Lower lobe of right lung (tissue), 2 donors: ENCODE measurements around the gene PRKCH. TPM values are rescaled to one million over a fixed set of nuclear protein-coding genes. Genes with fewer than 3 reads are reported as not detected.
A peak's percentile ranks its signal among the peaks of the same experiment; 100 is the strongest.

ENCODE experiments used
- ATAC-seq, 2 donors: fragments of 200-7000 bp; cut with Tn5 transposase; one replicate each; pipeline ENCODE4 v1.9.1; 2020 to 2022; ENCODE audit warnings: mild to moderate bottlenecking in 2 of 2, moderate library complexity in 2 of 2
- DNase-seq: peaks from one replicate; pipeline ENCODE4 v3.0.0-alpha.2; 2020
- H3K27ac ChIP-seq: fragments of 200-600 bp; one replicate; pipeline ENCODE4 v1.8.0; 2022
- H3K27me3 ChIP-seq: fragments of 200-600 bp; one replicate; pipeline ENCODE4 v1.8.0; 2022; ENCODE audit warnings: low read depth
- H3K36me3 ChIP-seq: fragments of 200-600 bp; one replicate; pipeline ENCODE4 v1.8.0; 2022; ENCODE audit warnings: mild to moderate bottlenecking
- H3K4me1 ChIP-seq: fragments of 200-600 bp; one replicate; pipeline ENCODE4 v1.8.0; 2022
- H3K4me3 ChIP-seq: fragments of 200-600 bp; one replicate; pipeline ENCODE4 v1.8.0; 2022; ENCODE audit warnings: mild to moderate bottlenecking
- H3K9me3 ChIP-seq: fragments of 200-600 bp; one replicate; pipeline ENCODE4 v1.8.0; 2022
- CTCF ChIP-seq: fragments of 200-600 bp; IDR thresholded peaks from one replicate; pipeline ENCODE4 v1.8.0; 2022; ENCODE audit warnings: antibody characterized with exemption, mild to moderate bottlenecking
- intact Hi-C: fragments of 100-400 bp; cut with DNase I; formaldehyde crosslinking; loops from one replicate; pipeline ENCODE4 v1.11.0; 2022
- total RNA-seq: library from RNA; stranded (reverse); fragmentation: NEBNext Ultra II Directional; extraction: Animal tissue kit (Norgen Biotek cat#: 25700); gene quantifications from one replicate; pipeline ENCODE4 v1.2.1, GENCODE V29; 2021
- donor health status: DM: no; HTN: yes; CAD: no; lungs with severe emphysema.

The PRKCH gene
- total RNA-seq, 1 donor from 2014 or later, result 60.9 TPM

- peak overlapping the region; percentile 26 for H3K27ac ChIP-seq
- intact Hi-C loops, result no loop called here
Observed at GRCh38 chr14:61335671-61336275, 14.4 kb downstream of the PRKCH start.

GRCh38 chr14:61337893-61338292, 16.5 kb downstream of the PRKCH start:
- no peak for DNase-seq
- Histone ChIP-seq H3K9me3 (no peaks in the 10 kb centered on the region), H3K27ac (peak overlapping the region; percentile 70), H3K27me3 (no peaks in the 10 kb centered on the region), H3K4me3 (no peak overlapping the region), H3K4me1 (peaks cover 47% of the 10 kb centered on the region), H3K36me3 (no peaks in the 10 kb centered on the region)
- intact Hi-C loops, result no loop called here
- TF ChIP-seq CTCF, result no peak
- peak in 1 of 2 donors; percentile 39 for ATAC-seq

More at GRCh38 chr14:61335671-61336275, 14.4 kb downstream of the PRKCH start:
- DNase-seq (no peak), ATAC-seq (peak; percentile 67 to 68)
- no peak for TF ChIP-seq CTCF
- Histone ChIP-seq H3K4me1 (peaks cover 35% of the 10 kb centered on the region), H3K9me3 (no peaks in the 10 kb centered on the region), H3K36me3 (no peaks in the 10 kb centered on the region), H3K27me3 (no peaks in the 10 kb centered on the region), H3K4me3 (no peak overlapping the region)

- Histone ChIP-seq H3K4me3 (no peak overlapping the region), H3K36me3 (no peaks in the 10 kb centered on the region), H3K27me3 (no peaks in the 10 kb centered on the region), H3K4me1 (peaks cover 52% of the 10 kb centered on the region), H3K27ac (no peak overlapping the region), H3K9me3 (no peaks in the 10 kb centered on the region)
- ATAC-seq (no peak), DNase-seq (no peak)
- intact Hi-C loops, result no loop called here
- no peak for TF ChIP-seq CTCF
Observed at GRCh38 chr14:61338457-61338856, 17.1 kb downstream of the PRKCH start.

- Histone ChIP-seq H3K9me3 (no peaks in the 10 kb centered on the region), H3K4me1 (peaks cover 62% of the 10 kb centered on the region), H3K27ac (peak overlapping the region; percentile 83), H3K4me3 (no peak overlapping the region), H3K36me3 (no peaks in the 10 kb centered on the region), H3K27me3 (no peaks in the 10 kb centered on the region)
- ATAC-seq (no peak), DNase-seq (no peak)
- intact Hi-C loops, result no loop called here
- no peak for TF ChIP-seq CTCF
Observed at GRCh38 chr14:61341275-61342206, 20.2 kb downstream of the PRKCH start.

GRCh38 chr14:61342486-61342885, 21.1 kb downstream of the PRKCH start:
- Histone ChIP-seq H3K36me3 (no peaks in the 10 kb centered on the region), H3K4me1 (peaks cover 71% of the 10 kb centered on the region), H3K27me3 (no peaks in the 10 kb centered on the region), H3K9me3 (no peaks in the 10 kb centered on the region), H3K4me3 (no peak overlapping the region), H3K27ac (peak overlapping the region; percentile 83)
- intact Hi-C loops, result no loop called here
- DNase-seq (no peak), ATAC-seq (peak; percentile 46 to 60)
- TF ChIP-seq CTCF, result no peak
